Ishikawa (cell line): ENCODE data around the gene LDAF1.

Source experiments
- CEBPB ChIP-seq: IDR thresholded peaks from 2 replicates; pipeline ENCODE4 v1.6.1; 2012
- CREB1 ChIP-seq: IDR thresholded peaks from 2 replicates; pipeline ENCODE4 v1.6.1; 2012; ENCODE audit warnings: low read depth
- EGR1 ChIP-seq: IDR thresholded peaks from 2 replicates; pipeline ENCODE4 v1.6.1; 2012
- EP300 ChIP-seq: IDR thresholded peaks from 2 replicates; pipeline ENCODE4 v1.6.1; 2012; ENCODE audit warnings: borderline replicate concordance
- FOXM1 ChIP-seq: IDR thresholded peaks from 2 replicates; pipeline ENCODE4 v1.6.1; 2012; ENCODE audit warnings: low read depth, borderline replicate concordance
- NFIC ChIP-seq: IDR thresholded peaks from 2 replicates; pipeline ENCODE4 v1.6.1; 2012
- RAD21 ChIP-seq: IDR thresholded peaks from 2 replicates; pipeline ENCODE4 v1.6.1; 2012; ENCODE audit warnings: low read depth
- REST ChIP-seq: IDR thresholded peaks from 2 replicates; pipeline ENCODE4 v1.6.1; 2012; ENCODE audit warnings: low read depth, mild to moderate bottlenecking
- TAF1 ChIP-seq: IDR thresholded peaks from 2 replicates; pipeline ENCODE4 v1.6.1; 2012; ENCODE audit warnings: low read depth, mild to moderate bottlenecking
- TCF12 ChIP-seq: IDR thresholded peaks from 2 replicates; pipeline ENCODE4 v1.6.1; 2012; ENCODE audit warnings: low read depth
- TEAD4 ChIP-seq: IDR thresholded peaks from 2 replicates; pipeline ENCODE4 v1.6.1; 2012
- YY1 ChIP-seq: IDR thresholded peaks from 2 replicates; pipeline ENCODE4 v1.6.1; 2012; ENCODE audit warnings: low read depth
- ZBTB7A ChIP-seq: IDR thresholded peaks from 2 replicates; pipeline ENCODE4 v1.6.1; 2012; ENCODE audit warnings: low read depth
- TF ChIP-seq, protein P1 (sequence below): IDR thresholded peaks from 2 replicates; pipeline ENCODE4 v1.6.1; 2012

LDAF1 gene

DNA sequence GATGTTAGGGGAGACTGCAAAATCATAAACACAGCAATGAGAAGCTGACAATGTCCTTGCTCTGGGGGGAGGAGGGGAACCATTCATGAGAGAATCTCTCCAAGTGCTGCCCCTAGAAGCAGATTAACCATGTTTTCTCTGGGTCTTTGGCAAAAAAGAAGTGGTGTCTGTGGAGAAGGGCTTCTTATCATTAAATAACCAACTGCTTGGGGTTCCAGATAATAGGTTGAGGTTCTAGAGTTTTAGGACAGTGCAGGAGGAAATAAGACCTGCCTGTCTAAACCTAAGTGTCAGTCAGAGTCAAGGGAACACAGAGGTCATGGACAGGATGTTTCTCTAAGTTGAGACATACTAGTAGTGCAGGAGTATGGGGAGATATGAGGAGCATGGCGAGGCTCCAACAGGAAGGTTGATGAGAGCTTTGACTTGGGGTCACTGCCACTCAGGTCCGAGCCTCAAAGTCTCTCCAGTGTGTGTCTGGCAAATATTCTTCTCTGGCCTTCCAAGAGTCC is 69.9 kb downstream of the LDAF1 start:
- TF ChIP-seq TCF12 = no peak
- TF ChIP-seq TAF1 = no peak
- TF ChIP-seq NFIC = no peak
- no peak for TF ChIP-seq CEBPB
- no peak for TF ChIP-seq EGR1
- TF ChIP-seq ZBTB7A = no peak
- no peak for TF ChIP-seq EP300
- no peak for TF ChIP-seq FOXM1
- no peak for TF ChIP-seq REST
- no peak for TF ChIP-seq CREB1
- TF ChIP-seq, protein P1, sequence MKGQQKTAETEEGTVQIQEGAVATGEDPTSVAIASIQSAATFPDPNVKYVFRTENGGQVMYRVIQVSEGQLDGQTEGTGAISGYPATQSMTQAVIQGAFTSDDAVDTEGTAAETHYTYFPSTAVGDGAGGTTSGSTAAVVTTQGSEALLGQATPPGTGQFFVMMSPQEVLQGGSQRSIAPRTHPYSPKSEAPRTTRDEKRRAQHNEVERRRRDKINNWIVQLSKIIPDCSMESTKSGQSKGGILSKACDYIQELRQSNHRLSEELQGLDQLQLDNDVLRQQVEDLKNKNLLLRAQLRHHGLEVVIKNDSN = no peak
- no peak for TF ChIP-seq YY1
- TF ChIP-seq RAD21 = no peak
- no peak for TF ChIP-seq TEAD4
